ENCODE data around the gene F2RL1. TPM values are rescaled to one million over a fixed set of nuclear protein-coding genes. Genes with fewer than 3 reads are reported as not detected.
A peak's percentile ranks its signal among the peaks of the same experiment; 100 is the strongest.

Gene F2RL1
- total and polyA plus RNA-seq, 4 donors = 3.8 to 19.2 (median 5.4) TPM

GRCh38 chr5:76849419-76850291 lies 30.8 kb downstream of the F2RL1 start, which contains the start of gene S100Z:
S100Z (plus strand) TSS chr5:76850014; CDS start chr5:76875360, 25,346 bp downstream.
- Histone ChIP-seq H3K9ac (ENCODE audit: insufficient read depth in 1 of 2, low read length in 2 of 2) (no peak within 1 kb of the TSS), H3K4me1 (ENCODE audit: control insufficient read depth in 5 of 5, insufficient read depth in 5 of 5, low read length in 5 of 5) (no peaks in the 10 kb centered on the region), H3K36me3 (ENCODE audit: control insufficient read depth in 4 of 4, insufficient read depth in 4 of 4, low read length in 4 of 4) (no peaks in the 10 kb centered on the region), H3K4me3 (no peak within 1 kb of the TSS), H3K27me3 (ENCODE audit: control insufficient read depth in 3 of 3, insufficient read depth in 3 of 3, low read length in 2 of 3) (no peaks in the 10 kb centered on the region), H3K27ac (ENCODE audit: low read depth in 1 of 2, low read length in 1 of 2) (no peak within 1 kb of the TSS), H3K9me3 (ENCODE audit: control insufficient read depth in 4 of 4, insufficient read depth in 3 of 4, low read length in 3 of 4) (peaks cover 0 to 4% (median 0%) of the 10 kb centered on the region in 4 donors)
- DNase-seq = peak in 1 of 3 donors; percentile 26
- peak; percentile 46 for ATAC-seq (ENCODE audit: insufficient read depth, low FRiP score)
- TF ChIP-seq, protein P1, sequence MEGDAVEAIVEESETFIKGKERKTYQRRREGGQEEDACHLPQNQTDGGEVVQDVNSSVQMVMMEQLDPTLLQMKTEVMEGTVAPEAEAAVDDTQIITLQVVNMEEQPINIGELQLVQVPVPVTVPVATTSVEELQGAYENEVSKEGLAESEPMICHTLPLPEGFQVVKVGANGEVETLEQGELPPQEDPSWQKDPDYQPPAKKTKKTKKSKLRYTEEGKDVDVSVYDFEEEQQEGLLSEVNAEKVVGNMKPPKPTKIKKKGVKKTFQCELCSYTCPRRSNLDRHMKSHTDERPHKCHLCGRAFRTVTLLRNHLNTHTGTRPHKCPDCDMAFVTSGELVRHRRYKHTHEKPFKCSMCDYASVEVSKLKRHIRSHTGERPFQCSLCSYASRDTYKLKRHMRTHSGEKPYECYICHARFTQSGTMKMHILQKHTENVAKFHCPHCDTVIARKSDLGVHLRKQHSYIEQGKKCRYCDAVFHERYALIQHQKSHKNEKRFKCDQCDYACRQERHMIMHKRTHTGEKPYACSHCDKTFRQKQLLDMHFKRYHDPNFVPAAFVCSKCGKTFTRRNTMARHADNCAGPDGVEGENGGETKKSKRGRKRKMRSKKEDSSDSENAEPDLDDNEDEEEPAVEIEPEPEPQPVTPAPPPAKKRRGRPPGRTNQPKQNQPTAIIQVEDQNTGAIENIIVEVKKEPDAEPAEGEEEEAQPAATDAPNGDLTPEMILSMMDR (IDR thresholded peaks at IDR 0.05; ENCODE audit: control extremely low read depth, extremely low read depth) = no peak
- 50 to 68% methylated on average over 18 of the region's 18 CpGs for WGBS, 2 donors

GRCh38 chr5:76850543-76851145 lies 31.8 kb downstream of the F2RL1 start:
- H3K4me3 ChIP-seq = no peak overlapping the region
- no peak overlapping the region for H3K27ac ChIP-seq (ENCODE audit: low read depth in 1 of 2, low read length in 1 of 2)
- no peak for ATAC-seq (ENCODE audit: insufficient read depth, low FRiP score)
- WGBS, 2 donors = 75 to 86% methylated on average over 8 of the region's 8 CpGs
- no peak overlapping the region for H3K9ac ChIP-seq (ENCODE audit: insufficient read depth in 1 of 2, low read length in 2 of 2)
- peaks cover 0 to 1% (median 0%) of the 10 kb centered on the region in 5 donors for H3K4me1 ChIP-seq (ENCODE audit: control insufficient read depth in 5 of 5, insufficient read depth in 5 of 5, low read length in 5 of 5)
- H3K9me3 ChIP-seq (ENCODE audit: control insufficient read depth in 4 of 4, insufficient read depth in 3 of 4, low read length in 3 of 4) = peaks cover 0 to 4% (median 0%) of the 10 kb centered on the region in 4 donors
- no peaks in the 10 kb centered on the region for H3K36me3 ChIP-seq (ENCODE audit: control insufficient read depth in 4 of 4, insufficient read depth in 4 of 4, low read length in 4 of 4)
- DNase-seq = no peak
- H3K27me3 ChIP-seq (ENCODE audit: control insufficient read depth in 3 of 3, insufficient read depth in 3 of 3, low read length in 2 of 3) = no peaks in the 10 kb centered on the region
- TF ChIP-seq, protein P1 (IDR thresholded peaks at IDR 0.05; ENCODE audit: control extremely low read depth, extremely low read depth) = no peak

DNA sequence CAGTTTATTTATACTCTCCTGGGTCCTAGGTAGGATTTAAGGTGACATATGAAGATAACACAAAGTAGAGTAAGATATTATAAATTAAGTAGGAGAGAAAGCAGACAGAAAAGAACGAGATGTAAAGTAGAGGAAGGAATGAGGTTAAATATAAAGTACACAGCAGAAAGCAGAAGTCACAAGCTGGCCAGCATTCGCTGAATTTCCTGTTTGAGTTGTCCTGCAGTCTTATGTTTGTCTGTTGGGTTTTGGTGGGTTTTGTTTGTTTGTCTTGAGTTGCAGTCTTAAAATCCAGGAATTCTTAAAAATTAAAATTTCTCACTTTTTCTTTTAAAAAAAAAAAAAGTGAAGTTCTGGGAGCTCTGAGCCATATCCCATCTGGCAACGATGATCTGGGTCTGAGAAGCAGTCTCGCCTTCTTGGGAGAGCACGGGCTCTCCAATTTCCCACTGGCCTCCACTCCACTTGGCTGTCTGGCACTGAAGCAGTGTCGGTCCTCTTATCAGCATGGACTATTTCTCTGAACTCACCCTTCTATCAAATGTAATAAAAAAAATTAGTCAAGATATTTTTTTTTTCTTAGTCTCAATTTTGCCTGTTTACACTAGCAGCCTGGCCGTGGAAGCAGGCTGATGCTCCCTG lies 33.0 kb downstream of the F2RL1 start:
- peak in 1 of 3 donors; percentile 52 for DNase-seq
- Histone ChIP-seq H3K4me3 (no peak overlapping the region), H3K9me3 (ENCODE audit: control insufficient read depth in 4 of 4, insufficient read depth in 3 of 4, low read length in 3 of 4) (peaks cover 0 to 4% (median 0%) of the 10 kb centered on the region in 4 donors), H3K4me1 (ENCODE audit: control insufficient read depth in 5 of 5, insufficient read depth in 5 of 5, low read length in 5 of 5) (peaks cover 0 to 1% (median 0%) of the 10 kb centered on the region in 5 donors), H3K36me3 (ENCODE audit: control insufficient read depth in 4 of 4, insufficient read depth in 4 of 4, low read length in 4 of 4) (no peaks in the 10 kb centered on the region), H3K27ac (ENCODE audit: low read depth in 1 of 2, low read length in 1 of 2) (no peak overlapping the region), H3K27me3 (ENCODE audit: control insufficient read depth in 3 of 3, insufficient read depth in 3 of 3, low read length in 2 of 3) (no peaks in the 10 kb centered on the region), H3K9ac (ENCODE audit: insufficient read depth in 1 of 2, low read length in 2 of 2) (no peak overlapping the region)
- no peak for ATAC-seq (ENCODE audit: insufficient read depth, low FRiP score)
- WGBS, 2 donors = 25 to 49% methylated on average over 7 of the region's 7 CpGs
- TF ChIP-seq, protein P1 (IDR thresholded peaks at IDR 0.05; ENCODE audit: control extremely low read depth, extremely low read depth) = no peak
